Osteocyte (in vitro differentiated cells): ENCODE data around the gene PCDHA1. TPM values are rescaled to one million over a fixed set of nuclear protein-coding genes. Genes with fewer than 3 reads are reported as not detected.

Source experiments
- DNase-seq: peaks from one replicate; pipeline ENCODE4 v3.0.0; 2021; ENCODE audit warnings: mixed read lengths; ENCODE audit not compliant: unreplicated experiment; ENCODE audit errors: extremely low spot score
- H3K27ac Mint-ChIP-seq: one replicate; pipeline ENCODE4 v1.8.0; 2021; ENCODE audit warnings: mild to moderate bottlenecking, mixed read lengths; ENCODE audit not compliant: unreplicated experiment
- H3K27me3 Mint-ChIP-seq: one replicate; pipeline ENCODE4 v1.8.0; 2021; ENCODE audit warnings: mixed read lengths; ENCODE audit not compliant: unreplicated experiment
- H3K36me3 Mint-ChIP-seq: one replicate; pipeline ENCODE4 v1.8.0; 2021; ENCODE audit warnings: mixed read lengths; ENCODE audit not compliant: unreplicated experiment
- H3K4me1 Mint-ChIP-seq: one replicate; pipeline ENCODE4 v1.8.0; 2021; ENCODE audit warnings: mixed read lengths; ENCODE audit not compliant: unreplicated experiment
- H3K4me3 Mint-ChIP-seq: one replicate; pipeline ENCODE4 v1.8.0; 2021; ENCODE audit warnings: mild to moderate bottlenecking, moderate library complexity, mixed read lengths; ENCODE audit not compliant: unreplicated experiment
- H3K9me3 Mint-ChIP-seq: one replicate; pipeline ENCODE4 v1.8.0; 2021; ENCODE audit warnings: mixed read lengths; ENCODE audit not compliant: unreplicated experiment
- CTCF ChIP-seq: fragments of 200-600 bp; sonication (generic); IDR thresholded peaks from 2 replicates; pipeline ENCODE4 v1.5.0; 2021; ENCODE audit warnings: antibody characterized with exemption, mild to moderate bottlenecking, moderate library complexity
- total RNA-seq: library from RNA; stranded (reverse); gene quantifications from 2 replicates; pipeline ENCODE4 v1.2.1, GENCODE V29; 2021

PCDHA1 gene
- total RNA-seq, 1 donor from 2014 or later: not detected

GRCh38 chr5:140857177-140857986, 71.4 kb downstream of the PCDHA1 start:
- TF ChIP-seq CTCF: no peak
- Mint-ChIP-seq H3K4me1 (no peaks in the 10 kb centered on the region), H3K9me3 (peaks cover 29% of the 10 kb centered on the region), H3K27ac (no peak overlapping the region), H3K4me3 (no peak overlapping the region), H3K27me3 (no peaks in the 10 kb centered on the region), H3K36me3 (peaks cover 31% of the 10 kb centered on the region)
- peak; percentile 79 for DNase-seq

DNA sequence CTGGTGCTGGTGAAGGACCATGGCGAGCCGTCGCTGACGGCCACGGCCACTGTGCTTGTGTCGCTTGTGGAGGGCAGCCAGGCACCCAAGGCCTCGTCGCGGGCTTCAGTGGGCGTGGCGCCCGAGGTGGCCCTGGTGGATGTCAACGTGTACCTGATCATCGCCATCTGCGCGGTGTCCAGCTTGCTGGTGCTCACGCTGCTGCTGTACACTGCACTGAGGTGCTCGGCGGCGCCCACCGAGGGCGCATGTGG, 72.0 kb downstream of the PCDHA1 start:
- Mint-ChIP-seq H3K27me3 (no peaks in the 10 kb centered on the region), H3K4me1 (no peaks in the 10 kb centered on the region), H3K27ac (no peak overlapping the region), H3K9me3 (peaks cover 29% of the 10 kb centered on the region), H3K36me3 (peaks cover 31% of the 10 kb centered on the region), H3K4me3 (no peak overlapping the region)
- DNase-seq: peak; percentile 85
- no peak for TF ChIP-seq CTCF

DNA sequence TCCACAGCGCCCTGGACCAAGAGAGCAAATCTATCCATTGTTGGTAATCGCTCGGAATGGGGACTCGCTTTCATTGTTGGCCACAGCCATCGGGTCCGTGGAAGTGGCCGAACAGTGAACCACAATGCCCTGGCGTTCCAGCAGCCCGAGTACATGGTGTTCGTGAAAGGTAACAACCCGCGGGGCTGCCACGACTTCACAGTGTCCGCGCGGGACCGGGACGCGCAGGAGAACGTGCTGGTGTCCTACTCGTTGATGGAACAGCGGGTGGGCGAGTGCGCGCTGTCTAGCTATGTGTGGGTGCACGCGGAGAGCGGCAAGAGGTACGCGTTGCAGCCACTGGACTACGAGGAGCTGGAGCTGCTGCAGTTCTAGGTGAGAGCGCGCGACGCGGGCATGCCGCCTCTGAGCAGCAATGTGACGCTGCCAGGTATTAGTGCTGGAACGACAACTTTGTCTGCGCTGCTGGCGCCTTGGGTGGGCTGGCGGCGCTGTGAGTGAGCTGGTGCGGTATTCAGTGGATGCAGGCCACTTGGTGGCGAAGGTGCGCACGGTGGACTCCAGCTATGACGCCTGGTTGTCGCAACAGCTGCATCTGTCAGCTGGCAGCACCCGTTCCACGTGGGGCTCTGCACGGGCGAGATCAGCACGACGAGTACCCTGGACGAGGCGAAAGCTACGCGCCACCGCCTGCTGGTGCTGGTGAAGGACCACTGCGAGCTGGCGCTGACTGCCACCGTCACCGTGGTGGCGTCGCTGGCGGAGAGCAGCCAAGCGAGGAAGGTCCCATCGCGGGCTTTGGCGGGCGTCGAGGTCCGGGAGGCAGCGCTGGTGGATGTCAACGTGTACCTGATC, 76.7 kb downstream of the PCDHA1 start:
- peaks cover 6% of the 10 kb centered on the region for H3K9me3 Mint-ChIP-seq
- H3K27ac Mint-ChIP-seq: no peak overlapping the region
- peaks cover 20% of the 10 kb centered on the region for H3K36me3 Mint-ChIP-seq
- H3K27me3 Mint-ChIP-seq: no peaks in the 10 kb centered on the region
- peak; percentile 85 for DNase-seq
- no peaks in the 10 kb centered on the region for H3K4me1 Mint-ChIP-seq
- no peak overlapping the region for H3K4me3 Mint-ChIP-seq
- no peak for TF ChIP-seq CTCF

DNA sequence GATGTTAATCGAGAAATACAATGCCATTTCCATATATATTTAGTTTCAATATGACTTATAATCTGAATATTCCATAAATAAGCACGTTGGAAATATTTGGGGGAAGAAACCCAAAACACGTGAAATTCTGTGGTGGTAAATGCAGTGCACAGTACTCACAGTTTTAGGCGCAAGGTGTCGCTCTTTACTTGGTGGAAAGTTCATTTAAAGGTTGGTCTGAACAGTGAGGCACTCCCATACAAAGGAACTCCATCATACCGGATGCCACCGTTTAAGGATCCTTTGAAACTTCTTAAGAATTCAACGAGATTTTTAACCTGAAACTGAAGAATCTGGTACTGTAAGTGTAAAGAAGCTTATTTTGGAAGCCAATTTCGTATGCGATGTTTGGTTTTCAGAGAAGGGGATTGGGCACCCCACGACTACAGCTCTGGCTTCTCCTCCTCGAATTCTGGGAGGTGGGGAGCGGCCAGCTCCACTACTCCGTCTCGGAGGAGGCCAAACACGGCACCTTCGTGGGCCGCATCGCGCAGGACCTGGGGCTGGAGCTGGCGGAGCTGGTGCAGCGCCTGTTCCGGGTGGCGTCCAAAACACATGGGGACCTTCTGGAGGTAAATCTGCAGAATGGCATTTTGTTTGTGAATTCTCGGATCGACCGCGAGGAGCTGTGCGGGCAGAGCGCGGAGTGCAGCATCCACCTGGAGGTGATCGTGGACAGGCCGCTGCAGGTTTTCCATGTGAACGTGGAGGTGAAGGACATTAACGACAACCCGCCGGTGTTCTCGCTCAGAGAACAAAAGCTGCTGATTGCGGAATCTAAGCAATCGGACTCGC, 83.0 kb downstream of the PCDHA1 start, which contains the start of gene PCDHA11:
Gene PCDHA11, plus strand, starts transcription at position 237 of the 834 bp plus-strand sequence. Its CDS starts 147 bp downstream, at position 384.
- Mint-ChIP-seq H3K4me1 (peaks cover 4% of the 10 kb centered on the region), H3K4me3 (peak within 1 kb of the TSS; percentile 80), H3K27me3 (no peaks in the 10 kb centered on the region), H3K27ac (peak within 1 kb of the TSS; percentile 67), H3K9me3 (peaks cover 4% of the 10 kb centered on the region), H3K36me3 (peaks cover 8% of the 10 kb centered on the region)
- DNase-seq: peak; percentile 78
- TF ChIP-seq CTCF: peak; percentile 63
